GM19099 (cell line): Measurements from ENCODE around the gene DYSF.

Experiments
- POLR2A ChIP-seq: IDR thresholded peaks from 3 replicates; pipeline ENCODE4 v1.6.1; 2011; ENCODE audit warnings: low read depth; ENCODE audit not compliant: insufficient read length; ENCODE audit errors: extremely low read depth

The DYSF gene

DNA sequence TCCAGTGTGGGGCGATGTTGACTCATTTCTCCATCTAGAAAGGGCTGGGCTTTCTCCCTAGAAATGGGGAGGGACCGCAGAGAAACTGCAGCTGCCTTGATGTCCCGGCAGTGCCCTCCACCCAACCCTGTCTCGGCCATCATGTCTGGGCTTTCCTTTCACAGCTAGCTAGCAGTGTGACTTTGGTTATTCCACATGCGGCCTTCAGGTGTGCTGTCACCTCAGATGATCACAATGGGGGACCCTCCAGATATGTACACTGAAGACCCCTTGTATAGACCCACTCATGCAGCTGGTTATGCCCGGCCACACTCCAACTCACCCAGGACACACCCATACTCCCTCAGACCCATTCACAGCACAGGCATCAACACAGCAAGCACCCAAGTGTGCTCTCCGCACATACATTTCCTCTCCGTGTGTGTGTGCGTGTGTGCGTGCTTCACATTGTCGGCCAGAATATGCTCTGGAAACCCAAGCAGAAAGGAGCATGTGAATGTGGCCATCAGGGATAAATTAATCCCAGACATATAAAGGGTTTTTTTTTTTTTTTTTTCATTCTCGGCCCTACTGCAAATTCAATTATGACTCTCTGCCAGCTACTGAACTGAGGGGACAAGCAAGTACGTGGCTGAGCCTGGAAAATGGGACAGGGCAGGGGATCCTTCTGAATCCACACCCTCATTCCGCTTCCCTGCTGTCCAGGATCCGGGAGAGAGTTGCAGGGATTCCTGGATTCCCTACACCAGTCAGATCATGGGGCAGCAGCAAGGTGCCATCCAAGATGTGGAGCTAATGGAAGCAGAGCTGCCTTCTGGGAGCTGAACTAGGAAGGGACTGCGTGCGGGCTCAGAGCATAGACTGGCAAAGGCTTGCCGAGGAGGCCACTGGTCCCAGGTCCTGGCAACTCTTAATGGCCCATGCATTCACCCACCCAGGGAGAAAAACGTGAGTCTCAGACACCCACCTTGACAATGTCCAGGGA, 240.2 kb downstream of the DYSF start:
- TF ChIP-seq POLR2A: no peak

GRCh38 chr2:71694501-71695234, 241.3 kb downstream of the DYSF start:
- no peak for TF ChIP-seq POLR2A

- no peak for TF ChIP-seq POLR2A
Measured at GRCh38 chr2:71695235-71696120, 242.1 kb downstream of the DYSF start.

GRCh38 chr2:71696381-71696780, 243.0 kb downstream of the DYSF start:
- TF ChIP-seq POLR2A: no peak

DNA sequence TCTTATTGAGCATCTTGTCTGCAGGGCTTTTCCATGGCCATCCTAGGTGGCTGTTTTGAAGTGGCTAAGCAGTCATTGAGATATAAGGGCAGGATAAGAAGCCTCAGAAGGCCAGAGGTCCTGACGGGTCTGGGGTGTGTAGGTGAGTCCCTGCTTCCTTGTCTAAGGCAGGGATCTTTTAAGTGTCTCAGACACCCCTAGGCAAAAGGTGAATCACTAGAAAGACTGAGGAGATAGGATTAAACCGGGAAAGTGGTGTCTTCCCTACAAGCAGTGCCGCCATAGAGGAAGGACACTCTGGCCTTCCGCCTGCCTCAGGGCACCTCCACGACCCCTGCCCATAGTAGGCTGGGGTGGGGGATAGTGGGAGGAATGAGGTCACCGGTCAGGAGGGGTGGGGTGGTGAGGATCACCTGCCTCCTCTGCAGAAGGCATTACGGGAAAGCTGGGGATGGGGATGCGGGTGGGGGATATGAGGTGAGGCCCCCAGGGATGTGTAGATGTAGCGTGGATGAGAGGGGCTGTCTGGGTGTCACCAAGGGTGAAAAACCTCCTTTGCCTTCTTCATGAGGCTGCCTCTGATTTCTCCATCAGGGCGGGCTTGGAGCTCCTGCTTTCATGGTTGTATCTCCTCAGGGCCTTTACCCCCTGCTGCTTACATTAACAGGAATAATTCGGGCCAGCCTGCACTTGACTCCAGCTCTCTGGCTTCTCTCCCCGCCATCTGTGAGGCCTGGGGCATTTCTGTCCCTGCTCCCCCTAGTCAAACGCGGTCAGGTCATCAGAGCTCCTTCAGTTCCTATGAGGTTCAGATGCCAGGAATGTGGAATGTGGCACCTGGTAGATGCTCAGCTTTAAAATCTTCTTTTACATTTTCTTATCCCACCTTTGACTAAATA, 244.0 kb downstream of the DYSF start:
- TF ChIP-seq POLR2A: no peak

DNA sequence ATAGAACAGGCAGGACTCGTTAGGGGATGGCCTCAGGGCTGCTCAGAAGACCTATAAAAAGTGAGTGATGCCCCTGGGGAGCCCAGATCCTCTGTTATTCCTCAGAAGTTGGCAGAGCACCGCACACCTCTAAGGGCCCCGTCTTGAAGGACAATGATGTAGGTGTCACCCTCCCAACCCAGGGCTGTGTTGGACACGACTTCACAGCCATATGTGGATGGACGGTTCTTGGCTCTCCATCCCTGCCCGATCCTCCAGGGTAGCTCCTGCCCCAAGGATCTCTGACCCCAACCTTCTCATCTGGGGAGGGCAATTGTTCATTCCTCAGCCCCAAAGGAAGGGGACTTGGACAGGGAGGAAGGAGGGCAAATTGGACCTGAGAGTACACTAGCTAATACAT, 246.1 kb downstream of the DYSF start:
- TF ChIP-seq POLR2A: no peak

GRCh38 chr2:71700041-71700657, 246.8 kb downstream of the DYSF start:
- no peak for TF ChIP-seq POLR2A

DNA sequence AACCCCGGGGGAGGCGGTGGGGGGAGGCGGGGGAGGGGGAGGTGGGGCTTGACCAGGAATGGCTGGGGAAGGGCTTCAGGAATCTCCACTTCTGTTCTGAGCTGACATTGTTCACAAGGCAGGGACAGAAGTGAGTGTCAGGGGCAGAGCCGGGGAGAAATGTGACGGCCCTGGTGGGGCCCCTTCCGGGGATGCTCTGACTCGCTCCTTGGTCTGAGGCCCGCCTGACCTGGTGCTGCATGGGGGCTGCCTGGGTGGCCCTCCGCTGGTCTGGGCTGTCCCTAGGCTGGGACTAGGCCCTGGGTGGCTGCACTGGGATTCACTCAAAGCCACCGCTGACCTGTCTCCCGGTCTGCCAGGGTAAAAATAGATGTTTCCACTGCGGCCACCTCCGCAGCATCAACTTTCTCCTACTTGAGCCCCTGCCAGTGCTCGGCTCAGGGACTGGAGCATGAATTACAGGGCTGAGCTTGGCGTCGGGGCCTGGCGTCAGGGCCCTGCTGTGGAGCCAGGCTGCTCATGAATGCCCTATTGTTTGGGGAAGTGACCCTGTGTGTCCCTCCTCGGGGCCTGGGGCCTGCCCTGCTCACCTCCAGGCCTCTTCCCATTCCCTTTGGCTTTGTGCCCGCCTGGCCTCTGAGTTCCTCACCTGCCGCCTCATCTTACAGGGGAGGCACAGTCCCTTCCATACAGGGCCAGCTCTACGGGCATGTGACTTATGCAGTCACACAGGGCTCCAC, 247.5 kb downstream of the DYSF start:
- TF ChIP-seq POLR2A: no peak

- TF ChIP-seq POLR2A: no peak
Measured at GRCh38 chr2:71702071-71702970, 249.0 kb downstream of the DYSF start.

GRCh38 chr2:71702971-71703898, 249.9 kb downstream of the DYSF start:
- TF ChIP-seq POLR2A: no peak

DNA sequence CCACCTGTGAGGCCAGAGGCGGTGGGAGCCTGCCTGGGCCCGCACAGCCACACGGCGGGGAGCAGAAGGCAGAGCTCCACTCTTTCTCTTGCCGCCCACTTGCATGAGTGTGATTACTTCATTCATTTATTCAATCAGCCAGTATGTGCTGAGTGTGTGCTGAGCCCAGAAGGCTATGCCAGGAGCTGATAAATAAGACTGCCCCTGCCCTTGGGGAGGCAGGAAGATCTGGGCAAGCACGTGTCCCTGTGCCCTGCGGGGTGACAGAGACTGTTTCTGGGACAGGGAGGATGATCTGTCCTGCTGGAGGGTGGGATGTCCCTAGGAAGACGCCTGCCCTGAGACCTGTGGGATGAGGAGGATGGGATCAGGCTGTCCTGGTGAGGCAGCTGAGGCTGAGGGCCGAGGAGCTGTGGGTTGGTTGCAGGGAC, 250.8 kb downstream of the DYSF start:
- no peak for TF ChIP-seq POLR2A
